DND-41 (cell line): ENCODE data around the gene RUVBL2.

Experiments
- ATAC-seq: fragments of 200-7000 bp; cut with Tn5 transposase; 3 replicates; pipeline ENCODE4 v1.9.1; 2021; ENCODE audit warnings: low read depth; ENCODE audit not compliant: insufficient read depth
- DNase-seq: peaks from one replicate; pipeline ENCODE4 v3.0.0-alpha.2; 2020
- H2AFZ ChIP-seq: 2 replicates; pipeline ENCODE4 v1.6.0; 2012; ENCODE audit warnings: low read depth, low read length
- H3K27ac ChIP-seq: 2 replicates; pipeline ENCODE4 v1.5.1; 2012; ENCODE audit warnings: low read length, inconsistent platforms
- H3K27me3 ChIP-seq: fragments of 200-600 bp; sonication (generic); 2 replicates; pipeline ENCODE4 v1.6.0; 2012; ENCODE audit warnings: low read length, mild to moderate bottlenecking, inconsistent platforms; ENCODE audit not compliant: insufficient read depth, poor library complexity
- H3K36me3 ChIP-seq: 2 replicates; pipeline ENCODE4 v1.5.1; 2012; ENCODE audit warnings: low read length, inconsistent platforms; ENCODE audit not compliant: insufficient read depth
- H3K4me1 ChIP-seq: 2 replicates; pipeline ENCODE4 v1.5.1; 2012; ENCODE audit warnings: mild to moderate bottlenecking, low read length; ENCODE audit not compliant: insufficient read depth
- H3K4me2 ChIP-seq: 2 replicates; pipeline ENCODE4 v1.6.0; 2012; ENCODE audit warnings: mild to moderate bottlenecking, moderate library complexity, low read length, inconsistent platforms; ENCODE audit not compliant: insufficient read depth
- H3K4me3 ChIP-seq, 2 experiments: fragments of 200-600 bp in 1 of 2; shearing (Covaris generic) in 1 of 2; 2 replicates each; pipeline ENCODE4 v1.5.1; 2012 to 2016; ENCODE audit warnings: inconsistent platforms in 2 of 2, low read length in 2 of 2, mild to moderate bottlenecking in 2 of 2, low read depth in 1 of 2, moderate library complexity in 1 of 2
- H3K79me2 ChIP-seq: 2 replicates; pipeline ENCODE4 v1.6.0; 2012; ENCODE audit warnings: low read length, inconsistent platforms; ENCODE audit not compliant: insufficient read depth
- H3K9ac ChIP-seq: 2 replicates; pipeline ENCODE4 v1.6.0; 2012; ENCODE audit warnings: low read depth, mild to moderate bottlenecking, inconsistent platforms, low read length, moderate library complexity
- H3K9me3 ChIP-seq: 2 replicates; pipeline ENCODE4 v1.5.1; 2012; ENCODE audit warnings: low read length, moderate library complexity, mild to moderate bottlenecking, inconsistent platforms; ENCODE audit not compliant: insufficient read depth, severe bottlenecking
- H4K20me1 ChIP-seq: 2 replicates; pipeline ENCODE4 v1.6.0; 2012; ENCODE audit warnings: low read length; ENCODE audit not compliant: insufficient read depth
- CTCF ChIP-seq: IDR thresholded peaks from 2 replicates; pipeline ENCODE4 v1.5.1; 2012; ENCODE audit warnings: borderline replicate concordance, low read length, moderate library complexity, mild to moderate bottlenecking; ENCODE audit not compliant: poor library complexity, severe bottlenecking; ENCODE audit errors: extremely low read depth
- EZH2 ChIP-seq: IDR thresholded peaks from 3 replicates; pipeline ENCODE4 v1.6.1; 2012; ENCODE audit warnings: borderline replicate concordance, low read depth, mild to moderate bottlenecking, moderate library complexity, low read length, inconsistent platforms; ENCODE audit not compliant: severe bottlenecking

Gene RUVBL2

GRCh38 chr19:49064029-49064629, 70.4 kb downstream of the RUVBL2 start:
- Histone ChIP-seq H3K36me3 (no peaks in the 10 kb centered on the region), H3K79me2 (no peaks in the 10 kb centered on the region), H3K4me1 (no peaks in the 10 kb centered on the region), H3K4me3 (no peak overlapping the region), H3K27me3 (peaks cover 10% of the 10 kb centered on the region), H4K20me1 (no peaks in the 10 kb centered on the region), H3K9me3 (no peaks in the 10 kb centered on the region), H2AFZ (no peak overlapping the region), H3K27ac (no peak overlapping the region), H3K4me2 (no peak overlapping the region), H3K9ac (no peak overlapping the region)
- no peak for ATAC-seq
- TF ChIP-seq CTCF: no peak
- no peak for TF ChIP-seq EZH2
- DNase-seq: no peak

GRCh38 chr19:49064768-49065611, 71.3 kb downstream of the RUVBL2 start, which contains the start of gene NTF4:
Gene NTF4, minus strand, starts transcription at chr19:49064818. Its CDS starts 2,821 bp downstream, at chr19:49061997.
- no peaks in the 10 kb centered on the region for H3K4me1 ChIP-seq
- H3K79me2 ChIP-seq: no peaks in the 10 kb centered on the region
- peaks cover 10% of the 10 kb centered on the region for H3K27me3 ChIP-seq
- no peak within 1 kb of the TSS for H3K4me2 ChIP-seq
- H3K4me3 ChIP-seq: no peak within 1 kb of the TSS
- H3K36me3 ChIP-seq: no peaks in the 10 kb centered on the region
- no peaks in the 10 kb centered on the region for H3K9me3 ChIP-seq
- ATAC-seq: no peak
- DNase-seq: no peak
- no peak within 1 kb of the TSS for H3K9ac ChIP-seq
- no peak within 1 kb of the TSS for H2AFZ ChIP-seq
- no peak within 1 kb of the TSS for H3K27ac ChIP-seq
- H4K20me1 ChIP-seq: no peaks in the 10 kb centered on the region
- TF ChIP-seq CTCF (no peak), EZH2 (no peak)
